IPS DF 4.7 (cell line): ENCODE results near the gene XRN1.

Experiments used
- DNase-seq: peaks from one replicate; pipeline ENCODE4 v3.0.0-alpha.2; 2013; ENCODE audit warnings: low spot score; ENCODE audit errors: extremely low read depth

Gene XRN1

DNA sequence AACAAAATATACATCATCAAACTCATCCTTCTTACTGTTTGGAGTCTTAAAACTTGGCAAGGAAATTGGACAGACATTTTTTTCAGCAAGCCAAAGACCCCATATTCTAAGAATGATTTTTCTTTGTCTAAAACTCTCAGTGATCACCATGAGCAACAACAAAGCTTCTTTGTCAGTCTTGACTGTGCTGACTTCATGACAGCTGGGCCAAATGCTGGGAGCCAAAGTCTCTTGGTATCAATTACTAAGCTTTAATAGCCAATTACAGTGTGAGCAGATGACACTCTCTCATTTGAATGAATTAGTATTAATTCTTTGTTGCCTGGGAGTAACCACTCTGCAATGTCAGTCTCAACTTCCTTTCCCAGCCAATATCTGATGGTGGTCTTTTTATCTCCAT is 174.3 kb downstream of the XRN1 start:
- DNase-seq: no peak

- no peak for DNase-seq
Measured at GRCh38 chr3:142272200-142272891, 175.5 kb downstream of the XRN1 start.

DNA sequence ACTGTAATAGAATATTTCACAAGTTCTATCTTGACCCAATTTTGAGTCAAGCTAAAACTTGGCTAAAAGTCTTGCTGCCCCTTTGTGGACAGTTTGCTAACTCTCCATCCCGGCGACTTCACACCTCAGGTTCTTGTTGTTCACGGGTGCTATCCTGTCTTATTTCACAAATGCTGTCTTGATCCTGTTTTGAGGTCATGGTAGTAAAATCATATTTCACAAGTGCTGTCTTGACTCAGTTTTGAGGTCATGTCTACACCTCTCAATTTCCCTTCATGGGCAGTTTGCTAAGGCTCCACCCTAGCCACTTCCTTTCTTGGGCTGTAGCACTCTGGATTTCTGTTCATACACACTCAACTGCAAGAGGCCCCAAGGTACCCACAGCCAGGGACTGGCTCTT is 177.4 kb downstream of the XRN1 start:
- no peak for DNase-seq

DNA sequence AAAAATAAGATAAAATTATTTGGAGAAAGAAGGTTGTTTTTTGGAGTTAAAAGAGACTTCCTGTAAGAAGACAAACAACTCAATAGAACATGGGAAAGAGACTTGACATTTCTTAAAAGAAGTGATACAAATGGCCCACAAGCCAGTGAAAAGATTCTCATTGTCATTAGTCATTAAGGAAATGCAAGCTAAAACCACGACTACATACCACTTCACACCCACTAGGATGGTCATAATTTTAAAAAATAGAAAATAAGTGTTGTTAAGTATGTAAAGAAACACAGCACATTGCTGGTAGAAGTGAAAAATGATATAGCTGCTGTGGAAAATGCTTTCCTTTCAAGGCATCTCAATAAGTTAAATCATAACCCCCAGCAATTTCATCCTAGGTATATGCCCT is 178.1 kb downstream of the XRN1 start:
- DNase-seq: no peak

- no peak for DNase-seq
Measured at GRCh38 chr3:142268426-142268825, 179.4 kb downstream of the XRN1 start.

DNA sequence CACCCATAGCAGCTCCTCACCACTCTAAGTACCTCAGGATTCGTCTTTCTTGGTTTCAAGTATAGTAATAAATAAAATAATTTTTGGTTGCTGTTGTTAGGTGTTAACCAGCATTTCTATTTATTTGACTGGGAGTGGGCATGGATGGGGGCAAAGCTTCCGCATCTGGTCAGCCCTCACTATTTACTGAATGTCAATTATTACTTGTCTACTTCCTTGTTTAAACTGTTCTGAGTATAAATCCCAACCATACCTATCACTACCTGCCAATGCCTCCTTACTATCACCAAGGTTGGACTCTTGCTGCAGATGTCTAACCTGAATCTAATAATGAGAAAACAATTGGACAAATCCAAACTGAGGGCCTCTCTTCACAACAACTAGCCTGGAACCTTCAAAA is 180.6 kb downstream of the XRN1 start:
- DNase-seq: no peak

- no peak for DNase-seq
Measured at GRCh38 chr3:142263112-142263511, 184.7 kb downstream of the XRN1 start.

DNA sequence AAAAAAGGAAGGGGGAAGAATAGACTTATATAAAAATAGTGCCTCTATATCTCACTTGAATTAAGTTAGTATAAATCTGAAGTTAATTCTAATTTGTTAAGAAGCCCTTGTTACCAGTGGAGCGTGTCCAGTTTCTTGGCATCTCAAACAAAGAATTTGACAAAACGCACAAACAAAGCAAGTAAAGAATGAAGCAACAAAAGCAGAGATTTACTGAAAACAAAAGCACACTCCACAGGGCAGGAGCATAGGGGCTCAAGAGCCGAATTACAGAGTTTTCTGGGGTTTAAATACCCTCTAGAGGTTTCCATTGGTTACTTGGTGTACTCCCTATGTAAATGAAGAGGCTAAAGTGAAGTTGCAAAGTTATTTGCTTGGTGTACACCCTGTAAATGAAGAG is 188.5 kb downstream of the XRN1 start:
- DNase-seq: no peak

GRCh38 chr3:142256712-142257333 is 191.0 kb downstream of the XRN1 start:
- no peak for DNase-seq
